NB4 (cell line): ENCODE results near the gene STN1.

Source experiments
- MYC ChIP-seq: IDR thresholded peaks from 2 replicates; pipeline ENCODE4 v1.6.1; 2011; ENCODE audit warnings: low read depth, low read length
- POLR2A ChIP-seq: IDR thresholded peaks from 2 replicates; pipeline ENCODE4 v1.6.1; 2011; ENCODE audit warnings: mild to moderate bottlenecking; ENCODE audit not compliant: insufficient read length; ENCODE audit errors: extremely low read depth
- TF ChIP-seq, protein P1 (sequence below): IDR thresholded peaks from one replicate; pipeline ENCODE4 v1.5.1; 2012; ENCODE audit warnings: low read depth, low read length
- TF ChIP-seq, protein P2 (sequence below): IDR thresholded peaks from 2 replicates; pipeline ENCODE4 v1.6.1; 2011; ENCODE audit warnings: low read depth, low read length

GRCh38 chr10:103854265-103854685 lies 63.7 kb downstream of the STN1 start:
- TF ChIP-seq, protein P1, sequence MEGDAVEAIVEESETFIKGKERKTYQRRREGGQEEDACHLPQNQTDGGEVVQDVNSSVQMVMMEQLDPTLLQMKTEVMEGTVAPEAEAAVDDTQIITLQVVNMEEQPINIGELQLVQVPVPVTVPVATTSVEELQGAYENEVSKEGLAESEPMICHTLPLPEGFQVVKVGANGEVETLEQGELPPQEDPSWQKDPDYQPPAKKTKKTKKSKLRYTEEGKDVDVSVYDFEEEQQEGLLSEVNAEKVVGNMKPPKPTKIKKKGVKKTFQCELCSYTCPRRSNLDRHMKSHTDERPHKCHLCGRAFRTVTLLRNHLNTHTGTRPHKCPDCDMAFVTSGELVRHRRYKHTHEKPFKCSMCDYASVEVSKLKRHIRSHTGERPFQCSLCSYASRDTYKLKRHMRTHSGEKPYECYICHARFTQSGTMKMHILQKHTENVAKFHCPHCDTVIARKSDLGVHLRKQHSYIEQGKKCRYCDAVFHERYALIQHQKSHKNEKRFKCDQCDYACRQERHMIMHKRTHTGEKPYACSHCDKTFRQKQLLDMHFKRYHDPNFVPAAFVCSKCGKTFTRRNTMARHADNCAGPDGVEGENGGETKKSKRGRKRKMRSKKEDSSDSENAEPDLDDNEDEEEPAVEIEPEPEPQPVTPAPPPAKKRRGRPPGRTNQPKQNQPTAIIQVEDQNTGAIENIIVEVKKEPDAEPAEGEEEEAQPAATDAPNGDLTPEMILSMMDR = no peak
- TF ChIP-seq, protein P2, sequence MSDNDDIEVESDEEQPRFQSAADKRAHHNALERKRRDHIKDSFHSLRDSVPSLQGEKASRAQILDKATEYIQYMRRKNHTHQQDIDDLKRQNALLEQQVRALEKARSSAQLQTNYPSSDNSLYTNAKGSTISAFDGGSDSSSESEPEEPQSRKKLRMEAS = 0 out of 2 replicates have a peak, but pooled peaks have one; percentile 4
- TF ChIP-seq POLR2A (no peak), MYC (no peak)
